HCT116 (cell line): ENCODE measurements around the gene NRCAM. TPM values are rescaled to one million over a fixed set of nuclear protein-coding genes. Genes with fewer than 3 reads are reported as not detected.

Source experiments
- ATAC-seq: fragments of 200-7000 bp; cut with Tn5 transposase; 2 replicates; pipeline ENCODE4 v1.9.1; 2020; ENCODE audit warnings: mild to moderate bottlenecking, moderate library complexity
- BruUV-seq: library from RNA; stranded (reverse); fragments of 400-500 nt; replicated peaks from 2 replicates; lab custom pipeline; 2021; lab: Mats Ljungman, UMichigan
- CTCF ChIA-PET: fragments of 300-600 bp; sonication (Branson Sonifier 250); formaldehyde crosslinking; loops from one replicate; lab custom pipeline; 2021; ENCODE audit warnings: antibody characterized with exemption; lab: Charles Lee
- POLR2A ChIA-PET: fragments of 300-600, 350-600 bp; sonication (Branson Sonifier 250); formaldehyde crosslinking; loops from one replicate; lab custom pipeline; 2021; ENCODE audit warnings: antibody characterized with exemption; lab: Charles Lee
- RAD21 ChIA-PET, 2 experiments: fragments of 300-600 bp; sonication (Branson Sonifier 250); formaldehyde crosslinking; loops; one replicate each; lab custom pipeline; 2023; ENCODE audit warnings: low total read pairs in 2 of 2; ENCODE audit not compliant: uncharacterized antibody in 2 of 2, unreplicated experiment in 2 of 2, low non-redundant PET in 1 of 2; lab: Charles Lee
- DNase-seq: peaks from one replicate; pipeline ENCODE4 v3.0.0-alpha.2; 2010; ENCODE audit warnings: low read depth, low spot score
- H2AFZ ChIP-seq: fragments of 200-600 bp; shearing (Covaris generic), sonication (generic); 2 replicates; pipeline ENCODE4 v1.6.1; 2017; ENCODE audit warnings: low read depth, mixed run types, mixed read lengths, antibody characterized with exemption, low read length; ENCODE audit not compliant: poor library complexity, severe bottlenecking
- H3K27ac ChIP-seq: 2 replicates; pipeline ENCODE4 v1.5.1; 2012; ENCODE audit warnings: low read depth, low read length
- H3K27me3 ChIP-seq: fragments of 200-600 bp; sonication (generic); 2 replicates; pipeline ENCODE4 v1.6.1; 2016; ENCODE audit warnings: mixed run types, low read length, mixed read lengths; ENCODE audit not compliant: insufficient read depth
- H3K36me3 ChIP-seq, 2 experiments: fragments of 200-500 bp in 1 of 2; fragments of 200-600 bp in 1 of 2; sonication (Bioruptor generic) in 1 of 2; sonication (generic) in 1 of 2; 2 replicates each; pipeline versions ENCODE4 v1.5.1 to v1.6.1; 2014 to 2016; ENCODE audit warnings: low read length in 2 of 2, inconsistent platforms in 1 of 2, mixed read lengths in 1 of 2, mixed run types in 1 of 2; ENCODE audit not compliant: insufficient read depth in 2 of 2, control insufficient read depth in 1 of 2
- H3K4me1 ChIP-seq, 2 experiments: fragments of 200-600 bp in 1 of 2; sonication (generic) in 1 of 2; 2 replicates each; pipeline versions ENCODE4 v1.5.1 to v1.6.1; 2012 to 2017; ENCODE audit warnings: low read length in 2 of 2, inconsistent platforms in 1 of 2, mild to moderate bottlenecking in 1 of 2, mixed read lengths in 1 of 2, mixed run types in 1 of 2, moderate library complexity in 1 of 2; ENCODE audit not compliant: insufficient read depth in 2 of 2, control insufficient read depth in 1 of 2
- H3K4me2 ChIP-seq: fragments of 200-600 bp; sonication (generic); 2 replicates; pipeline ENCODE4 v1.6.1; 2017; ENCODE audit warnings: mixed run types, low read length, mixed read lengths
- H3K4me3 ChIP-seq, 2 experiments: fragments of 200-600 bp in 1 of 2; sonication (generic) in 1 of 2; replicated peaks in 1 of 2; 2 replicates each; pipeline ENCODE4 v1.5.1; 2011 to 2016; ENCODE audit warnings: low read length in 2 of 2, control low read depth in 1 of 2, low read depth in 1 of 2, mild to moderate bottlenecking in 1 of 2, mixed read lengths in 1 of 2, mixed run types in 1 of 2
- H3K79me2 ChIP-seq: fragments of 200-600 bp; sonication (generic); 2 replicates; pipeline ENCODE4 v1.6.1; 2017; ENCODE audit warnings: mild to moderate bottlenecking, mixed run types, low read length, moderate library complexity, mixed read lengths; ENCODE audit not compliant: insufficient read depth
- H3K9ac ChIP-seq: fragments of 200-600 bp; sonication (generic); 2 replicates; pipeline ENCODE4 v1.6.1; 2016; ENCODE audit warnings: low read length, mixed read lengths
- H3K9me2 ChIP-seq: fragments of 200-600 bp; sonication (generic), shearing (Covaris generic); 2 replicates; pipeline ENCODE4 v1.6.1; 2017; ENCODE audit warnings: mixed run types, mild to moderate bottlenecking, moderate library complexity; ENCODE audit not compliant: insufficient read depth
- H3K9me3 ChIP-seq, 2 experiments: fragments of 200-500 bp in 1 of 2; fragments of 200-600 bp in 1 of 2; sonication (Bioruptor generic) in 1 of 2; sonication (generic) in 1 of 2; 2 replicates each; pipeline ENCODE4 v1.6.1; 2014 to 2017; ENCODE audit warnings: low read length in 2 of 2, mixed read lengths in 2 of 2, inconsistent platforms in 1 of 2, low read depth in 1 of 2, mild to moderate bottlenecking in 1 of 2, mixed run types in 1 of 2, moderate library complexity in 1 of 2; ENCODE audit not compliant: control insufficient read depth in 1 of 2, insufficient read depth in 1 of 2
- H4K20me1 ChIP-seq: fragments of 200-600 bp; sonication (generic), shearing (Covaris generic); 2 replicates; pipeline ENCODE4 v1.6.1; 2017; ENCODE audit warnings: mixed run types, mild to moderate bottlenecking, moderate library complexity; ENCODE audit not compliant: insufficient read depth
- ATF3 ChIP-seq: IDR thresholded peaks from 2 replicates; pipeline ENCODE4 v1.6.1; 2012
- EZH2 ChIP-seq: fragments of 200-600 bp; sonication (generic); IDR thresholded peaks from 2 replicates; pipeline ENCODE4 v1.6.1; 2017; ENCODE audit warnings: antibody characterized with exemption, mixed run types
- FOSL1 ChIP-seq: IDR thresholded peaks from 2 replicates; pipeline ENCODE4 v1.6.1; 2012; ENCODE audit warnings: low read depth
- POLR2AphosphoS5 ChIP-seq: IDR thresholded peaks from 2 replicates; pipeline ENCODE4 v1.6.1; 2011; ENCODE audit warnings: mild to moderate bottlenecking, low read depth, low read length, moderate library complexity
- RAD21 ChIP-seq: IDR thresholded peaks from 2 replicates; pipeline ENCODE4 v1.6.1; 2012; ENCODE audit warnings: low read depth, mild to moderate bottlenecking
- SIN3A ChIP-seq: IDR thresholded peaks from 2 replicates; pipeline ENCODE4 v1.6.1; 2012; ENCODE audit warnings: low read depth
- SRF ChIP-seq: IDR thresholded peaks from 2 replicates; pipeline ENCODE4 v1.6.1; 2012; ENCODE audit warnings: low read depth
- YY1 ChIP-seq: IDR thresholded peaks from 2 replicates; pipeline ENCODE4 v1.6.1; 2011; ENCODE audit warnings: low read length, low read depth, moderate library complexity, mild to moderate bottlenecking; ENCODE audit not compliant: insufficient replicate concordance; ENCODE audit errors: extremely low read depth
- ZNF274 ChIP-seq: fragments of 200-500 bp; sonication (Bioruptor generic); IDR thresholded peaks from 2 replicates; pipeline ENCODE4 v1.6.1; 2014; ENCODE audit warnings: mild to moderate bottlenecking, low read depth, low read length, inconsistent platforms
- intact Hi-C: fragments of 100-400 bp; cut with micrococcal nuclease; formaldehyde crosslinking; loops from 2 replicates; pipeline ENCODE4 v1.10.0; 2022
- total RNA-seq: library from RNA; stranded (reverse); gene quantifications from one replicate; pipeline ENCODE4 v1.2.1, GENCODE V29; 2021; ENCODE audit not compliant: unreplicated experiment

Gene NRCAM
- total RNA-seq, 1 experiment from 2014 or later = 0.15 TPM

- intact Hi-C loops = no loop called here
- Histone ChIP-seq H3K36me3 (no peaks in the 10 kb centered on the region), H3K9ac (no peak overlapping the region), H3K27ac (no peak overlapping the region), H3K4me3 (no peak overlapping the region), H4K20me1 (no peaks in the 10 kb centered on the region), H3K27me3 (no peaks in the 10 kb centered on the region; the same call in 1 of the 2 replicates), H2AFZ (no peak overlapping the region), H3K79me2 (no peaks in the 10 kb centered on the region), H3K9me2 (no peaks in the 10 kb centered on the region), H3K9me3 (no peaks in the 10 kb centered on the region), H3K4me1 (no peaks in the 10 kb centered on the region), H3K4me2 (no peak overlapping the region)
- ChIA-PET CTCF (no interaction called here), POLR2A (no interaction called here), RAD21 (no interaction called here)
- no peak for ATAC-seq
- no peak for TF ChIP-seq ZNF274
- TF ChIP-seq RAD21 = no peak
- TF ChIP-seq YY1 = no peak
- TF ChIP-seq SIN3A = no peak
- TF ChIP-seq ATF3 = no peak
- no peak for DNase-seq
- BruUV-seq = no TSS peak
Observed at GRCh38 chr7:108285003-108285368, 171.2 kb downstream of the NRCAM start.

- RAD21 ChIA-PET = no interaction called here
Observed at GRCh38 chr7:108284349-108285002, 171.8 kb downstream of the NRCAM start.

More at GRCh38 chr7:108284349-108285002, 171.8 kb downstream of the NRCAM start:
- ATAC-seq = no peak
- H3K4me2 ChIP-seq = no peak overlapping the region
- H3K27ac ChIP-seq = no peak overlapping the region
- BruUV-seq = no TSS peak
- no peaks in the 10 kb centered on the region for H3K4me1 ChIP-seq
- H3K9me2 ChIP-seq = no peaks in the 10 kb centered on the region
- no peaks in the 10 kb centered on the region for H3K36me3 ChIP-seq
- TF ChIP-seq EZH2 = no peak
- no peak for TF ChIP-seq SRF
- no peak for TF ChIP-seq POLR2AphosphoS5
- no peak for TF ChIP-seq FOSL1
- TF ChIP-seq RAD21 = no peak
- TF ChIP-seq, all 23 proteins: peak for 0
- CTCF ChIA-PET = no interaction called here
- no peak overlapping the region for H2AFZ ChIP-seq
- H4K20me1 ChIP-seq = no peaks in the 10 kb centered on the region
- DNase-seq = no peak
- intact Hi-C loops = no loop called here
- H3K4me3 ChIP-seq = no peak overlapping the region
- H3K9me3 ChIP-seq = no peaks in the 10 kb centered on the region
- POLR2A ChIA-PET = no interaction called here
- H3K27me3 ChIP-seq = no peaks in the 10 kb centered on the region; the same call in 1 of the 2 replicates
- H3K9ac ChIP-seq = no peak overlapping the region
- H3K79me2 ChIP-seq = no peaks in the 10 kb centered on the region
